Tibial artery (tissue), 4 donors: ENCODE data around the gene ATP8B4.

Source experiments
- DNase-seq, 2 donors: peaks; one replicate each; pipeline ENCODE4 v3.0.0-alpha.2; 2019
- H3K27ac ChIP-seq, 2 donors: fragments of 200-600 bp; sonication (generic) in 1 of 2; 1 replicate in 1 of 2; 2 replicates in 1 of 2; pipeline ENCODE4 v1.5.1; 2018 to 2019; ENCODE audit warnings: mild to moderate bottlenecking in 1 of 2
- H3K27me3 ChIP-seq, 2 donors: fragments of 200-600 bp; sonication (generic) in 1 of 2; one replicate each; pipeline versions ENCODE4 v1.5.1 to v1.6.0; 2016 to 2019
- H3K36me3 ChIP-seq, 3 donors: fragments of 200-600 bp; sonication (generic) in 2 of 3; one replicate each; pipeline ENCODE4 v1.5.1; 2016 to 2019; ENCODE audit warnings: mild to moderate bottlenecking in 2 of 3
- H3K4me1 ChIP-seq, 4 donors: fragments of 200-600 bp; sonication (generic) in 2 of 4; 1 replicate in 3 of 4; 2 replicates in 1 of 4; pipeline ENCODE4 v1.5.1; 2016 to 2019
- H3K4me3 ChIP-seq, 2 donors: fragments of 200-600 bp; sonication (generic) in 1 of 2; 1 replicate in 1 of 2; 2 replicates in 1 of 2; pipeline ENCODE4 v1.5.1; 2018 to 2019; ENCODE audit warnings: mild to moderate bottlenecking in 2 of 2
- H3K9me3 ChIP-seq, 3 donors: fragments of 200-600 bp; sonication (generic) in 1 of 3; one replicate each; pipeline ENCODE4 v1.5.1; 2016 to 2019
- intact Hi-C: fragments of 100-400 bp; cut with DNase I; formaldehyde crosslinking; loops from one replicate; pipeline ENCODE4 v1.15.0; 2023; ENCODE audit warnings: low total_unique reads
- TF ChIP-seq, protein P1 (sequence below), 2 experiments: fragments of 200-600 bp in 1 of 2; fragments of 450-650 bp in 1 of 2; IDR thresholded peaks; one replicate each; pipeline ENCODE4 v1.5.1; 2017 to 2019; ENCODE audit warnings: antibody characterized with exemption in 2 of 2, mild to moderate bottlenecking in 1 of 2, moderate library complexity in 1 of 2

ATP8B4 gene

GRCh38 chr15:49890689-49891088, 228.3 kb downstream of the ATP8B4 start:
- no peak for DNase-seq
- TF ChIP-seq, protein P1, sequence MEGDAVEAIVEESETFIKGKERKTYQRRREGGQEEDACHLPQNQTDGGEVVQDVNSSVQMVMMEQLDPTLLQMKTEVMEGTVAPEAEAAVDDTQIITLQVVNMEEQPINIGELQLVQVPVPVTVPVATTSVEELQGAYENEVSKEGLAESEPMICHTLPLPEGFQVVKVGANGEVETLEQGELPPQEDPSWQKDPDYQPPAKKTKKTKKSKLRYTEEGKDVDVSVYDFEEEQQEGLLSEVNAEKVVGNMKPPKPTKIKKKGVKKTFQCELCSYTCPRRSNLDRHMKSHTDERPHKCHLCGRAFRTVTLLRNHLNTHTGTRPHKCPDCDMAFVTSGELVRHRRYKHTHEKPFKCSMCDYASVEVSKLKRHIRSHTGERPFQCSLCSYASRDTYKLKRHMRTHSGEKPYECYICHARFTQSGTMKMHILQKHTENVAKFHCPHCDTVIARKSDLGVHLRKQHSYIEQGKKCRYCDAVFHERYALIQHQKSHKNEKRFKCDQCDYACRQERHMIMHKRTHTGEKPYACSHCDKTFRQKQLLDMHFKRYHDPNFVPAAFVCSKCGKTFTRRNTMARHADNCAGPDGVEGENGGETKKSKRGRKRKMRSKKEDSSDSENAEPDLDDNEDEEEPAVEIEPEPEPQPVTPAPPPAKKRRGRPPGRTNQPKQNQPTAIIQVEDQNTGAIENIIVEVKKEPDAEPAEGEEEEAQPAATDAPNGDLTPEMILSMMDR (IDR thresholded peaks at IDR 0.05): no peak

GRCh38 chr15:49889536-49889935, 229.5 kb downstream of the ATP8B4 start:
- DNase-seq: no peak
- Histone ChIP-seq H3K36me3 (no peaks in the 10 kb centered on the region), H3K27ac (no peak overlapping the region), H3K4me1 (peaks cover 0 to 5% (median 2%) of the 10 kb centered on the region in 4 donors), H3K4me3 (no peak overlapping the region), H3K9me3 (no peaks in the 10 kb centered on the region), H3K27me3 (no peaks in the 10 kb centered on the region)
- intact Hi-C loops: no loop called here
- TF ChIP-seq, protein P1 (IDR thresholded peaks at IDR 0.05): no peak

More at GRCh38 chr15:49890689-49891088, 228.3 kb downstream of the ATP8B4 start:
- Histone ChIP-seq H3K36me3 (no peaks in the 10 kb centered on the region), H3K27me3 (no peaks in the 10 kb centered on the region), H3K27ac (no peak overlapping the region), H3K9me3 (no peaks in the 10 kb centered on the region), H3K4me3 (no peak overlapping the region), H3K4me1 (peaks cover 0 to 5% (median 2%) of the 10 kb centered on the region in 4 donors)
- intact Hi-C loops: no loop called here

- Histone ChIP-seq H3K27ac (no peak overlapping the region), H3K9me3 (no peaks in the 10 kb centered on the region), H3K36me3 (no peaks in the 10 kb centered on the region), H3K27me3 (no peaks in the 10 kb centered on the region), H3K4me1 (peaks cover 0 to 5% (median 2%) of the 10 kb centered on the region in 4 donors), H3K4me3 (no peak overlapping the region)
- TF ChIP-seq, protein P1 (IDR thresholded peaks at IDR 0.05): no peak
- intact Hi-C loops: no loop called here
- no peak for DNase-seq
Observed at GRCh38 chr15:49888734-49889133, 230.3 kb downstream of the ATP8B4 start.

DNA sequence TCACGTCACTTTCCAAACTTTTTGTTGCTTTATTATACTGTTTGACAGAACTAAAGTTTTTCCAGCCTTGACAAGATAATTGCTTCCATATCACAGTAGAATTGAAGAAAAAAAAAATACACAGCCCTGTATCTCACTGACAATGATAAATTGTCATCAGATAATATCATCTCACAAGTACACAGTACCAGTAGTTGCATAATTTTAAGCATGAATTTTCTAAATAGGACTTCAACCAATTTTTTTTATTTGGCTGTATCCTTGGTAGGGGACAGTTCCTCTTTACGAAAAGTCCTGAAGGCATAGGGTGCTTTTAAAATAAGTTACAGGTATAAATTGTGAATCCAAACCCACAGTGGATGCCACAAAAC, 230.7 kb downstream of the ATP8B4 start:
- DNase-seq: no peak
- Histone ChIP-seq H3K27ac (no peak overlapping the region), H3K4me1 (peaks cover 0 to 5% (median 2%) of the 10 kb centered on the region in 4 donors), H3K9me3 (no peaks in the 10 kb centered on the region), H3K4me3 (no peak overlapping the region), H3K27me3 (no peaks in the 10 kb centered on the region), H3K36me3 (no peaks in the 10 kb centered on the region)
- TF ChIP-seq, protein P1 (IDR thresholded peaks at IDR 0.05): no peak
- intact Hi-C loops: no loop called here

DNA sequence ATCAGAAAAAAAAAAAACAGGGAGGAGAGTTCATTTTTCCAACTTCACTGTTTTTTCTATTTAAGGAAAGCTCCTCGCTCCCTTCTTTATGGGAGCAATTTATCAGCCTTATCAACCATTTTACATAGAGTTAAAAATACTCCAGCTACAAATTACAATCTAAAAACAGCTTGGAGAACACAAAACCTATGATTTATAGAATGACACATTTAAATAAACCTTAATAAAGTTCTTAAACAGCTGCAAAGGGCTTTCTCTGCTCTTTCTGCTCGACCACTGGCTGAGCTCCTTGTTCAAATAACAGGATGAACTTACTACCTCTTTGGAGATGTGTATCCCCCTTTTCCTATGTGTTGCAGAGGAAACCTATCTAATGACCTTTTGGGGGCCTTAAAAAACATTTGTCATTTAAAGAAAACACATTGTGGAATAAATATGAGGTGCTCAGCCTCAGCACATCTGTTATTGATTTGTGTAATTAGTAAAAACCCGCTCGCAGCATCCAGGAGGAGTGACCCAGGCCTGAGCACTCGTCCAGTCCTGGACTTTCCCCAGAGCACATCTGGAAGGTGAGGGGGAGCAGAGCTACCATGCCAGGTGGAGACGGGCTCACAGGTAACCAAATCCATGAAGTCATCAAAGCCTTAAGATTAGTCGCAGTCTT, 231.2 kb downstream of the ATP8B4 start:
- intact Hi-C loops: no loop called here
- H3K27ac ChIP-seq: no peak overlapping the region

More for the DNA sequence above, 231.2 kb downstream of the ATP8B4 start:
- H3K4me3 ChIP-seq: no peak overlapping the region
- no peaks in the 10 kb centered on the region for H3K36me3 ChIP-seq
- no peaks in the 10 kb centered on the region for H3K9me3 ChIP-seq
- peaks cover 0 to 5% (median 2%) of the 10 kb centered on the region in 4 donors for H3K4me1 ChIP-seq
- TF ChIP-seq, protein P1 (IDR thresholded peaks at IDR 0.05): no peak
- H3K27me3 ChIP-seq: no peaks in the 10 kb centered on the region
- DNase-seq: no peak
